IPS-20b (cell line): ENCODE results near the gene CLCNKB.

ENCODE experiments used
- H3K27ac ChIP-seq: one replicate; pipeline ENCODE4 v1.5.1; 2013; ENCODE audit warnings: low read length
- H3K27me3 ChIP-seq: 2 replicates; pipeline ENCODE4 v1.6.1; 2013; ENCODE audit warnings: mild to moderate bottlenecking, low read length, inconsistent platforms; ENCODE audit not compliant: insufficient read depth
- H3K36me3 ChIP-seq: 2 replicates; pipeline ENCODE4 v1.6.1; 2013; ENCODE audit warnings: low read depth, mild to moderate bottlenecking, inconsistent platforms, low read length, moderate library complexity; ENCODE audit not compliant: insufficient read depth
- H3K4me1 ChIP-seq: 2 replicates; pipeline ENCODE4 v1.6.1; 2013; ENCODE audit warnings: mild to moderate bottlenecking, control low read depth, inconsistent platforms, low read length, moderate library complexity; ENCODE audit not compliant: insufficient read depth
- H3K4me3 ChIP-seq: 2 replicates; pipeline ENCODE4 v1.5.1; 2013; ENCODE audit warnings: mild to moderate bottlenecking, low read length, inconsistent platforms
- H3K9ac ChIP-seq: 2 replicates; pipeline ENCODE4 v1.6.1; 2013; ENCODE audit warnings: low read depth, mild to moderate bottlenecking, inconsistent platforms, low read length, moderate library complexity
- H3K9me3 ChIP-seq: 2 replicates; pipeline ENCODE4 v1.6.1; 2013; ENCODE audit warnings: mild to moderate bottlenecking, low read depth, low read length, inconsistent platforms; ENCODE audit not compliant: insufficient read depth

CLCNKB gene

DNA sequence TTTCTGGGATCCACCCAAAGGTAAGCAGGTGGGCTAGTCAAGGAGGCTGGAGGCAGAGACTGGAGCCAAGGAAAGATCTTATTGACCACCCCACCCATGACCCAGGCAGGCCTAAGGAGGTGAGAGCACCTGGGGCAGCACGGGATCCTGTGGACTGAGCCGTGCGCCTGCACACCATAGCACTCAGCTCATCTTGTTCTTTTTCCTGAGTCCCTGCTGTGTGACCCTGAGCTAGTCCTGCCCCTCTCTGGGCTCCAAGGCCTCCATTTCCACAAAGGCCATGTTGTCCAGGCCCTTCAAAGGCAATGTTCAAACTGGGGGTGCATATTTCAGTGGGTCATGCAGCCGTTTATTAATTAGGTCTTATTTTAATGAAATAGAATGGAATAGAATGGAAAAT lies 22.7 kb downstream of the CLCNKB start:
- H3K4me1 ChIP-seq, result peaks cover 2% of the 10 kb centered on the region; the same call in 1 of the 2 replicates
- H3K27ac ChIP-seq, result no peak overlapping the region
- no peak overlapping the region for H3K4me3 ChIP-seq
- H3K9ac ChIP-seq, result no peak overlapping the region
- no peaks in the 10 kb centered on the region for H3K9me3 ChIP-seq
- H3K36me3 ChIP-seq, result no peaks in the 10 kb centered on the region
- H3K27me3 ChIP-seq, result peaks cover 12% of the 10 kb centered on the region; the same call in 1 of the 2 replicates

DNA sequence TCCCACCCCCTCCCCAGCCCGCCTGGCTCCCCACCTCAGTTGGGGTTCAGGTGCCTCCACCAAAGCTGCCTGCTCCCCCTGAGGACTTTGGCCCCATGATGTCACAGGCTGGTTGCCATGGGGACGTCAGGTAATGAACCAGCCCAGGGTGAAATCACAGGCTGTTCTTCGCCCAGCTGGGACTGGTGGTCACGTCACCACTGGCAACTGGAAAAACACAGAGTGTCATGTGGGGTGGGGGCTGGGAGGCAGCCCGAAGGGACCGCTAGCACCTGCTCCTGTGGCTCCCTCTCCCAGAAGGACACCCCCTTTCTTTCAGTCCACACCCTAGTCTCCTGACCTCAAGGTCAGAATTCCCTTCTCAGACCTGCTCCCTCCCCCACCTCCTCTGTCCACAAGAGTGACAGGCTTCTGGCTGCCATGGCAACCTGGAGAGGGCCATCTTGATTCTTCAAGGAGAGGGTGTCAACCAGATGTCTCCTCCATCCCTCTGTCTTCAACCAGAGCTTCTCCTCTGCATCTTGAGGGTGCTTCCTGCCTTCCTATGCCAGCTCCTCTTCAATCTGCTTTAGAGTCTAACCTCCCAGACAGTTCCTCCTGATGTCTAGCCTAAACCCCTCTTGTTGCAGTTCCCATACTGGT lies 23.7 kb downstream of the CLCNKB start:
- peaks cover 3% of the 10 kb centered on the region; the same call in 1 of the 2 replicates for H3K4me1 ChIP-seq
- no peak overlapping the region for H3K9ac ChIP-seq
- H3K27me3 ChIP-seq, result peaks cover 22% of the 10 kb centered on the region
- H3K9me3 ChIP-seq, result no peaks in the 10 kb centered on the region
- no peak overlapping the region for H3K27ac ChIP-seq
- H3K36me3 ChIP-seq, result no peaks in the 10 kb centered on the region
- no peak overlapping the region for H3K4me3 ChIP-seq

DNA sequence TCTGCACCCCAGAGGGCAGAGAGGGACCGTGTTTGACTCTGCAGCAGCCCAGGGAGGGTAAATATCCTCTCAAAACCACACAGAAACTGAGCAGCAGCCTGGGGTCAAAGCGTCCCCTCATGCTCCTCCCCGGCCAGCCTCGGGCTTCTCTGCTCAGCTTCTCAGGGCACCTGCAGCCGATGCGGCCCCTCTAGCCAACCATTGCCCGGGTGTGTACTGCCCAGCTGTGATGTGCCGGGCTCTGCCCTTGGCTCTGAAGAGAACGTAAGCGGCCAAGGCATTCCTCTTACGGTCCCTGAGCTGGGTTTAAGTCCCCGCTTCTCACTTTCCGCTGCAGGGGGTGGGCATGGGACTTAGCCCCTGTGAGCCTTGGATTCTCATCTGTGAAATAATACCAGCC lies 24.4 kb downstream of the CLCNKB start:
- Histone ChIP-seq H3K27me3 (peaks cover 29% of the 10 kb centered on the region), H3K4me1 (peaks cover 8% of the 10 kb centered on the region; the same call in 1 of the 2 replicates), H3K9ac (no peak overlapping the region), H3K4me3 (no peak overlapping the region), H3K27ac (no peak overlapping the region), H3K36me3 (no peaks in the 10 kb centered on the region), H3K9me3 (no peaks in the 10 kb centered on the region)

DNA sequence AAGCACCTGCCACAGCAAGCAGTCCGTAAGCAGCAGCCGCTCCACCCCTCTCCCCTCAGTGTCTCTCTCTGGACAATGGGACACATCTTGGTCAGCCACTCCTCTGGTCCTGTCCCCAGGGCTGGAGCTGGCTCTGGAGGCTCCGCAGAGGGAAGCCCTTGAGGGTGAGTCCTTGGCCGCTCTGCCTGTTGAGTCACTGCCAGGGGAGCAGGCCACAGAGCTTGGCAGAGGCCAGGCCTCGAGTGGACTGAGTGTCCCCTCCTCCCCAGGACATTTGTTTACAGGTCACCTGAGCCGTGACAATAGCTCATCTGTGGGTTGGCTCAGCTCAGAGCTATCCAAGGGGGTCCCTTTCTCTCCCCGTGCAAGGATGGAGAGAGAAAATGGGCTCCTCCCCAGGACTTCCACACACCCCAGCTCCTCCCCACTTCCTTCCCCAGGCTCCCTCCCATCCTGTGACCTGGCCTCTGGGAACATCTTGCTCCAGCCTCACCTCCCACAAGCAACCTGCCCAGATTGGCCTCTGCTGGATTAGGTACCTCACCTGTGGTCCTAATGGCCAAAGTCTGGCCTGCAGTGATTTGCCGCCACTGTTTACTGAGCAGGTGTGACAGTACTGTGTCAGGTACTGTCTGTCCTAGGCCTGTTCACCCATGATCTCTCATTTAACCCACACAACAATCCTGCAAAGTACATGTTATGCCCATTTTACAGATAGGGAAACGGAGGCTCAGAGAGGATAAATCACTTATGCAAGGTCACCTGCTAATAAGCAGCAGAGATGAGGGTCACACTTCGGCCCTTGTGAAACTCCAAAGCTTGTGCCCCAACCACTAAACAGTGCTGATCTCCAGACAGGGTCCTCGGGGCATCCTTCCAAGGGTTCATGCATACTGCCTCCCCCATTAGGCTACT lies 25.0 kb downstream of the CLCNKB start:
- Histone ChIP-seq H3K4me3 (no peak overlapping the region), H3K27me3 (peaks cover 33% of the 10 kb centered on the region), H3K4me1 (peaks cover 8% of the 10 kb centered on the region; the same call in 1 of the 2 replicates), H3K9ac (no peak overlapping the region), H3K36me3 (no peaks in the 10 kb centered on the region), H3K27ac (no peak overlapping the region), H3K9me3 (no peaks in the 10 kb centered on the region)

DNA sequence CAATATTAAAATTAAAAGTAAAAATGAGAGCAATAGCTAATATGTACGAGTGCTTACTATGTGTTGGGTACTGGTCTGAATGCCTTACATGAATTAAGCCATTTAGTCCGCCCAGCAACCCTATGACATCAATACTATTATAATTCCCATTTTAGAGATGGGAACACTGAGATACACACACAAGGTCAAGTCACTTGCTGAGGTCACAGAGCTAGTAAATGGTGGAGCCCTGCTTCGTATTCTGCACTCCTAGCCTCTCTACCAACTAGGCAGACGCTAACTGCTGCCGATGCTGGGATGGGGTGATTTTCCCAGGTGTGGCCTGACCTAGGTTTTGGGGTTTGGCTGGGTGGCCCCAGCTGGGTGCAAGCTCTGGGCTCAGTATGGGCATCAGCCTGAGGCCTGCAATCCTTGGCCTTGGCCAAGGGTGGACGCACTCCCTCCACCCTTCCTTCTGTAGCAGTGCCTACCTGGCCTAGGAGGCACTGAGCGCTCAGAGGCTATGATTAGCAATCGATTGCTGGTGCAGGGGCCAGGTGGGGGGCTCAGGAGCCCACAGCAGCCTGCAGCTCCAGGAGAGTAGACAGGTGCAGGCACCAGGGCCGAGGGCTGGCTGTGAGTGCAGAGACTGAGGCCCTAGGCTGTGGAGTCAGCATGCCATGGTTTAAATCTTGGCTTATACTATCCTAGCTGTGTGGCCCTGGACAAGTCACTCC lies 27.2 kb downstream of the CLCNKB start:
- Histone ChIP-seq H3K36me3 (no peaks in the 10 kb centered on the region), H3K9me3 (no peaks in the 10 kb centered on the region), H3K27me3 (peaks cover 48% of the 10 kb centered on the region), H3K9ac (no peak overlapping the region), H3K27ac (no peak overlapping the region), H3K4me1 (peaks cover 5% of the 10 kb centered on the region; the same call in 1 of the 2 replicates), H3K4me3 (no peak overlapping the region)

DNA sequence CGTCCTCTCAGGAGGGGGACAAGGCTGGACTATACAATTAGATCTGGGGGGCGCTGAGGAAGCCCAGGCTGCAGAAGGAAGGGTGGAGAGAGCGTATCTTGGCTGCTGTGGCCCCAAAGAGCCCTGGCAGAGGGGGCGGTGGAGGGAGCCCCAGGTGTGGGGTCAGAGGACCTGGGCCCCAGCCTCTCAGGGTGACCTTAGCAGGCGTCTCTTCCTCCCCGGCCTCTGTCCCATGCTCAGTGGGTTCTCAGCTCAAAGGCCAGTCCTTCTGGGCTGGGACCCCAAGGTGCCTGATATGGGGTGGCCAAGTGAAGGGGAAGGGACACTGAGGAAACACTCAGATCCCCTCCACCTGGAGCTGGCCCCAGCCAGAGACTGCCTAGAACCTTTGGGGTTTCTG lies 28.0 kb downstream of the CLCNKB start:
- H3K4me3 ChIP-seq, result no peak overlapping the region
- no peaks in the 10 kb centered on the region for H3K36me3 ChIP-seq
- H3K27me3 ChIP-seq, result peaks cover 56% of the 10 kb centered on the region
- H3K27ac ChIP-seq, result no peak overlapping the region
- peaks cover 5% of the 10 kb centered on the region; the same call in 1 of the 2 replicates for H3K4me1 ChIP-seq
- H3K9me3 ChIP-seq, result no peaks in the 10 kb centered on the region
- H3K9ac ChIP-seq, result no peak overlapping the region

- H3K27me3 ChIP-seq, result peaks cover 61% of the 10 kb centered on the region
- no peaks in the 10 kb centered on the region for H3K36me3 ChIP-seq
- H3K4me3 ChIP-seq, result no peak overlapping the region
- H3K9ac ChIP-seq, result no peak overlapping the region
- H3K9me3 ChIP-seq, result no peaks in the 10 kb centered on the region
- H3K4me1 ChIP-seq, result peaks cover 5% of the 10 kb centered on the region; the same call in 1 of the 2 replicates
- H3K27ac ChIP-seq, result no peak overlapping the region
Observed at GRCh38 chr1:16072095-16072494, 28.5 kb downstream of the CLCNKB start.

DNA sequence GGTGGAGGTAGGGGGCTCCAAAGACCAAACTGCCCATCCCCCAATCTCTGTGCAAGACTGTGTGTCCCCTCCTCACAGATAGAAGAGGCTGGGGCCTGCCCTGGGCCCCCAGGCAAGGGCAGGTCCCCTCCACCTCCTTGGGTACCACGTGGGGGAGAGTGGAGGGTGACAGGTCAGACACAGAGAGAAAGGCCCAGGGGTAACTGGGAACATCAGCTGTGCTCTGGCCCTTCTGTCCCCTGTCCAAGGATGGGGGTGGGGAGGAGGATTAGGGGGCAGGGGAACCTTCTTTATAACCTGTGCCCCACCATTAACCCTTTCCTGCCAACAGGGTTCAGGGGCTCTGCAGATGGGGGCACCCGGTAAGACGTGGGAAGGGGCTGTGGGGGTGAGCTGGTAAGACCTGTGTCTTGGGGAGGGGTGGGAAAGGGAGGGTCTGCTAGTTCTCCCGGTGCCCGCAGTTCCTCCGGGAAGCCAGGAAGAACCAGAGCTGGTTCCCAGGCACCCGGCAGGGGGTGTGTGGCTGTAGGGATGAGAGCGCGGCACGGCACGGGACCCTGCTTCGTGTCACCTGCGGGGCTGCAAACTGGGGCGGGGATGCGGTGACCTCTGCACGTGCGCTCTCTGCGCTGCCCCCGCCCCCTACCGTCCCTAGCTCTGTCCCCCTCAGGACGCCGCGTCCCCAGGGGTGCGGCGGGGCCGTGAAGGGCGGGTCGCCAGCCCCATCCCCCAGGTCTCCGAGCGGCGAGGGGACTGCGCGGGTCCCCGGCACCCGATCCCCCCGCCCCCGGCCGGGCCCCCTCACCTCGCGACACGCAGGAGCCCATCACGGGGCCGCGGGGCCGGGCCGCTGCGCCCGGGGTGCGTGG lies 29.3 kb downstream of the CLCNKB start:
- Histone ChIP-seq H3K27me3 (peaks cover 68% of the 10 kb centered on the region), H3K27ac (no peak overlapping the region), H3K36me3 (no peaks in the 10 kb centered on the region), H3K4me3 (peak overlapping the region; percentile 51; the same call in 1 of the 2 replicates), H3K9me3 (no peaks in the 10 kb centered on the region), H3K4me1 (peaks cover 5% of the 10 kb centered on the region; the same call in 1 of the 2 replicates), H3K9ac (no peak overlapping the region)

DNA sequence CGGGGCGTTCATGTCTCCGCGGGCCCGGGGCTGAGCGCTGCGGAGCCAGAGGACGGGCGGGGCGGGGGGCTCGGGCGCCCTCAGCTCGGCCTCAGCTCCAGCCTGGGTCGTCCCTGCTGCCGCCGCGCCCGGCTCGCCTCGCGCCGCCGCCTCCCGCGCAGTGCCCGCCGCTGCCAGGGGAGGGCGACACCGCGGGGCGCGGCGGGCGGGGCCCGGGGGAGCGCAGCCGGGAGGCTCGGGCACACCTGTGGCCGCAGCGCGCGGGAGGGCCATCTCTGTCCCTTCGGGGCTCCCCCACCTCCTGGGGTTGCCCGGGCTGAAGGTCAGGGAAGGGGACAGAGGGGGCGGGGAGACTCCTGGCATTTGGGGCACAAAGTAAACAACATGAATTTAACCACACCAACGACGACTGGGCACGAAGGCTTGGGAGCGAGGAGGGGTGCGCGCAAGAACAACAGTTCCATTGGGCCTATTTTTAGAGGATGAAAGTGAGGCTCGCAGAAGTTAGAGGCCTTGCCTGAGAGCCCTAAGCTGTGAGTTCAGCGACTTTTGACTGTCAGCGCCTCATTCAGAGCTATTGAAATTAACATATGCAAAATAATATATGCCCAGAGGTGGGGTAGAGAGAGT lies 30.0 kb downstream of the CLCNKB start, which contains the start of gene FAM131C:
TSS of gene FAM131C (minus strand) at position 162 of the 630 bp plus-strand sequence. CDS start 209 bp downstream, outside the sequence.
- H3K27me3 ChIP-seq, result peaks cover 68% of the 10 kb centered on the region
- H3K27ac ChIP-seq, result no peak within 1 kb of the TSS
- H3K4me1 ChIP-seq, result peaks cover 5% of the 10 kb centered on the region; the same call in 1 of the 2 replicates
- H3K36me3 ChIP-seq, result no peaks in the 10 kb centered on the region
- H3K9ac ChIP-seq, result 0 out of 2 replicates have a peak within 1 kb of the TSS, but pooled peaks have one; percentile 6
- H3K9me3 ChIP-seq, result no peaks in the 10 kb centered on the region
- H3K4me3 ChIP-seq, result peak within 1 kb of the TSS; percentile 66; the same call in 1 of the 2 replicates

- Histone ChIP-seq H3K9ac (no peak overlapping the region), H3K4me3 (peak overlapping the region; percentile 66; the same call in 1 of the 2 replicates), H3K36me3 (no peaks in the 10 kb centered on the region), H3K4me1 (peaks cover 7% of the 10 kb centered on the region), H3K27ac (no peak overlapping the region), H3K9me3 (no peaks in the 10 kb centered on the region), H3K27me3 (peaks cover 68% of the 10 kb centered on the region)
Observed at GRCh38 chr1:16074217-16074616, 30.6 kb downstream of the CLCNKB start.
